ENCODE data around the gene STK10. TPM values are rescaled to one million over a fixed set of nuclear protein-coding genes. Genes with fewer than 3 reads are reported as not detected.

The STK10 gene
- total RNA-seq, 1 experiment from 2014 or later: 22.9 TPM

DNA sequence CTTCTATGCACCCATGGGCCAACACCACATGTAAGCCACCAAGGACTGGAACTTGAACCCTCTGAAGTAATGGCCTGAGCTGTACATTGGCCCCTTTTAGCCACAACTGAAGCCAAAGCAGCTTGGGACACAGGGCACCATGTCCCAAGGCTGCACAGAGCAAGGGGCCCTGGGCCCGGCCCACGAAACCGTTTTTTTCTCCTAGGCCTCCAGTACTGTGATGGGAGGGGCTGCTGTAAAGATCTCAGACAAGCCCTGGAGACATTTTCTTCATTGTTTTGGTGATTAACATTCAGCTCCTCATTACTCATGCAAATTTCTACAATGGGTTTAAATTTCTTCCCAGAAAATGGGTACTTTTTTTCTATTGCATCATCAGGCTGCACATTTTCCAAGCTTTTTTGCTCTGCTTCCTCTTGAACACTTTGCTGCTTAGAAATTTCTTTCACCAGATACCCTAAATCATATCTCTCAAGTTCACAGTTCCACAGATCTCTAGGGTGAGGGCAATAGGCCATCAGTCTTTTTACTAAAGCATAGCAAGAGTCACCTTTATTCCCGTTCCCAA, 156.0 kb downstream of the STK10 start:
- DNase-seq (ENCODE audit: low read depth, low spot score) (no peak), ATAC-seq (no peak)
- H3K27me3 ChIP-seq (ENCODE audit: insufficient read depth, low read length): no peaks in the 10 kb centered on the region
- intact Hi-C loops (cut with micrococcal nuclease): no loop called here
- ChIA-PET CTCF (no interaction called here), RAD21 (ENCODE audit: low non-redundant PET in 1 of 2, low total read pairs in 2 of 2, uncharacterized antibody in 2 of 2, unreplicated experiment in 2 of 2) (no interaction called here), POLR2A (no interaction called here)
- H2AFZ ChIP-seq (ENCODE audit: low read depth, low read length, poor library complexity, severe bottlenecking): no peak overlapping the region
- H3K4me1 ChIP-seq (ENCODE audit: control insufficient read depth in 1 of 2, insufficient read depth in 2 of 2, low read length in 2 of 2): no peaks in the 10 kb centered on the region
- TF ChIP-seq JUND (IDR thresholded peaks at IDR 0.05) (no peak), POLR2AphosphoS5 (IDR thresholded peaks at IDR 0.05; ENCODE audit: low read depth, low read length) (no peak), CBX3 (IDR thresholded peaks at IDR 0.05; ENCODE audit: low read depth) (no peak), CEBPB (IDR thresholded peaks at IDR 0.05; ENCODE audit: low read depth) (no peak), ZFX (IDR thresholded peaks at IDR 0.05) (no peak), YY1 (IDR thresholded peaks at IDR 0.05; ENCODE audit: extremely low read depth, insufficient replicate concordance, low read depth, low read length) (no peak), POLR2A (IDR thresholded peaks at IDR 0.05; ENCODE audit: borderline replicate concordance, extremely low read depth, insufficient read depth, insufficient read length) (no peak), SIN3A (IDR thresholded peaks at IDR 0.05; ENCODE audit: low read depth) (no peak), EZH2 (IDR thresholded peaks at IDR 0.05) (no peak), SP1 (IDR thresholded peaks at IDR 0.05; ENCODE audit: low read depth) (no peak), TCF7L2 (IDR thresholded peaks at IDR 0.05; ENCODE audit: borderline replicate concordance, extremely low read depth, insufficient read depth, insufficient read length) (no peak), ZNF274 (IDR thresholded peaks at IDR 0.05; ENCODE audit: low read depth, low read length) (no peak), FOSL1 (IDR thresholded peaks at IDR 0.05; ENCODE audit: low read depth) (no peak), ELF1 (IDR thresholded peaks at IDR 0.05; ENCODE audit: borderline replicate concordance, low read depth) (no peak)
- TF ChIP-seq, protein P1, sequence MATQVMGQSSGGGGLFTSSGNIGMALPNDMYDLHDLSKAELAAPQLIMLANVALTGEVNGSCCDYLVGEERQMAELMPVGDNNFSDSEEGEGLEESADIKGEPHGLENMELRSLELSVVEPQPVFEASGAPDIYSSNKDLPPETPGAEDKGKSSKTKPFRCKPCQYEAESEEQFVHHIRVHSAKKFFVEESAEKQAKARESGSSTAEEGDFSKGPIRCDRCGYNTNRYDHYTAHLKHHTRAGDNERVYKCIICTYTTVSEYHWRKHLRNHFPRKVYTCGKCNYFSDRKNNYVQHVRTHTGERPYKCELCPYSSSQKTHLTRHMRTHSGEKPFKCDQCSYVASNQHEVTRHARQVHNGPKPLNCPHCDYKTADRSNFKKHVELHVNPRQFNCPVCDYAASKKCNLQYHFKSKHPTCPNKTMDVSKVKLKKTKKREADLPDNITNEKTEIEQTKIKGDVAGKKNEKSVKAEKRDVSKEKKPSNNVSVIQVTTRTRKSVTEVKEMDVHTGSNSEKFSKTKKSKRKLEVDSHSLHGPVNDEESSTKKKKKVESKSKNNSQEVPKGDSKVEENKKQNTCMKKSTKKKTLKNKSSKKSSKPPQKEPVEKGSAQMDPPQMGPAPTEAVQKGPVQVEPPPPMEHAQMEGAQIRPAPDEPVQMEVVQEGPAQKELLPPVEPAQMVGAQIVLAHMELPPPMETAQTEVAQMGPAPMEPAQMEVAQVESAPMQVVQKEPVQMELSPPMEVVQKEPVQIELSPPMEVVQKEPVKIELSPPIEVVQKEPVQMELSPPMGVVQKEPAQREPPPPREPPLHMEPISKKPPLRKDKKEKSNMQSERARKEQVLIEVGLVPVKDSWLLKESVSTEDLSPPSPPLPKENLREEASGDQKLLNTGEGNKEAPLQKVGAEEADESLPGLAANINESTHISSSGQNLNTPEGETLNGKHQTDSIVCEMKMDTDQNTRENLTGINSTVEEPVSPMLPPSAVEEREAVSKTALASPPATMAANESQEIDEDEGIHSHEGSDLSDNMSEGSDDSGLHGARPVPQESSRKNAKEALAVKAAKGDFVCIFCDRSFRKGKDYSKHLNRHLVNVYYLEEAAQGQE (IDR thresholded peaks at IDR 0.05; ENCODE audit: low read depth): no peak
- TF ChIP-seq, protein P2, sequence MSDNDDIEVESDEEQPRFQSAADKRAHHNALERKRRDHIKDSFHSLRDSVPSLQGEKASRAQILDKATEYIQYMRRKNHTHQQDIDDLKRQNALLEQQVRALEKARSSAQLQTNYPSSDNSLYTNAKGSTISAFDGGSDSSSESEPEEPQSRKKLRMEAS (IDR thresholded peaks at IDR 0.05): no peak
- TF ChIP-seq, protein P3, sequence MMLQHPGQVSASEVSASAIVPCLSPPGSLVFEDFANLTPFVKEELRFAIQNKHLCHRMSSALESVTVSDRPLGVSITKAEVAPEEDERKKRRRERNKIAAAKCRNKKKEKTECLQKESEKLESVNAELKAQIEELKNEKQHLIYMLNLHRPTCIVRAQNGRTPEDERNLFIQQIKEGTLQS (IDR thresholded peaks at IDR 0.05): no peak
- H3K9me3 ChIP-seq (ENCODE audit: control insufficient read depth in 1 of 2, insufficient read depth in 1 of 2, low read depth in 1 of 2, low read length in 2 of 2): no peaks in the 10 kb centered on the region
- no peak overlapping the region for H3K4me3 ChIP-seq (replicated peaks in 1 of 2; ENCODE audit: low read depth in 1 of 2, low read length in 2 of 2)
- no peaks in the 10 kb centered on the region for H3K9me2 ChIP-seq (ENCODE audit: insufficient read depth)
- no peak overlapping the region for H3K4me2 ChIP-seq (ENCODE audit: low read length)
- no peak overlapping the region for H3K27ac ChIP-seq (ENCODE audit: low read depth, low read length)
- no peaks in the 10 kb centered on the region for H3K79me2 ChIP-seq (ENCODE audit: insufficient read depth, low read length)
- H3K9ac ChIP-seq (ENCODE audit: low read length): no peak overlapping the region
- H4K20me1 ChIP-seq (ENCODE audit: insufficient read depth): no peaks in the 10 kb centered on the region
- BruUV-seq (replicated peaks): no TSS peak
- H3K36me3 ChIP-seq (ENCODE audit: control insufficient read depth in 1 of 2, insufficient read depth in 2 of 2, low read length in 2 of 2): no peaks in the 10 kb centered on the region
